NCI-H748 treated with DMSO at 0.1 percent for 48 hours (cell line): ENCODE data around the gene MPV17L.
A peak's percentile ranks its signal among the peaks of the same experiment; 100 is the strongest.
"Not testable (repeated sequence)": the region's sequence is repeated elsewhere in the genome, so short reads cannot be mapped to it uniquely, and the experiment has no call there.

Experiments used
- DNase-seq: peaks from one replicate; lab custom pipeline; 2025; lab: John Stamatoyannopoulos, UW

Gene MPV17L

DNA sequence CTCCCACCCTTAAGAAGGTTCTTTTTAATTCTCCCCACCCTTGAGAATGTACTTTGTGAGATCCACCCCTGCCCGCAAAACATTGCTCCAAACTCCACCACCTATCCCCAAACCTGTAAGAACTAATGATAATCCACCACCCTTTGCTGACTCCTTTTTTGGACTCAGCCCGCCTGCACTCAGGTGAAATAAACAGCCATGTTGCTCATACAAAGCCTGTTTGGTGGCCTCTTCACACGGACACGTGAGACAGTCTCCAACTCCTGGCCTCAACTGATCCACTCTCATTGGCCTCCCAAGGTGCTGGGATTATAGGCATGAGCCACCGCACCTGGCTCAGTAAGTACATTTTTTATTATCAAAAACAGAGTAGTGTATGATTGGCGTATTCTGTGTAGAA lies 13.9 kb downstream of the MPV17L start:
- DNase-seq: not testable (repeated sequence)

DNA sequence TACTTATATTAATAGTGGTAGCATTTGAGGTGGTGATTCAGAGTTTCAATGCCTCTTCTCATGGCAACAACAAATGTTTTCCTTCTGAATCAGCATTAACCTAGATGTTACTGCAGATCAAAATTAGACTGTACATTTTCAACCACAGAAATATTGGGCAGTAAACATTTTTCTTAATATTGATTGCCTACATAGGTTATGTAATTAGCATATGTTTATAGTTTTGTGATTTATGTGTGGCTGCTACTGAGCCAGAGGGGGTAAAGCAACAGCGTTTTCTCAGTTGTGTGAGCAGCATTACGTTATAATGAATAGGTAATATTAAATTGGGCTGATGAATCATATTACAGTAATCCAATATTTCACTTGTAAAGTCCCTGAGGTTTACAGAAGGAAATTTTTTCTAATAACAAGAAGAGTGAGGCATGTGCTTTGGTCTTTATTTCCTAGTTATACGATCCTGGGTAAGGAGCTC lies 20.0 kb downstream of the MPV17L start:
- no peak for DNase-seq

DNA sequence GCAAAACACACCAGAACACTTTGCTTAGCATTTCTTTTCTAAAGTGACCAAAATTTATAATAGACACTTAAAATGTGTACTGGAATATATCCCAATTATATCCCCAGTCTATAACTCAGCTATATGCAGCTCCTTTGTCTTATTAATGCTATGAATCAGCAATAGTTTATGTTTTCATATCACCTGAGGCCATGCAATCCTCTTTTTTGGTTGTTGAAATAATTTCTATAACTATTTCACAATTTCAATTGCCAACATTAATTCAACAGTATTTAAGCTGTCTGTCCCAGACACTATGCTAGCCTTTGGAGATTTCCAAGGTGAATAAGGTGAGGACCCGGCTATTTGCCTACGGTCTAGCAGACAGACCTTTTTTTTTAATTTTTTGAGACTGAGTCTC lies 21.6 kb downstream of the MPV17L start:
- DNase-seq: no peak

DNA sequence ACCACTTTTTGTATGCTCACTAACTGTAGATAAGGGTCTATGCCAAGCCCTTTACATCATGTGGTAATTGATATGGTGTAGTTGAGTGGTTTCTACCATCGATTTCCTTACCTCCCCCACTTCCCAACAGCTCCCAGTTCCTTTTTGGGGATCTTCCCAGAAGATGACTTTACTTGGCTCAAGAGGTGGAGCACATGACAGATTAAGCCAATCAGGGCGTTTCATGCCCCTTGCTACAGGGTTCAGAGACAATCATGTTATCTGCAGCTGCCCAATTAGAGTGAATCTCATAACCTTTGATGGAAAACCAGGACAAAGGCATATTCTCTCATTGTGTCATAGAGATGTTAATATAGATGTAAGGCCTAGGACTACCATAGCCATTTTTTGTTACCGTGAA lies 22.7 kb downstream of the MPV17L start:
- DNase-seq: no peak

DNA sequence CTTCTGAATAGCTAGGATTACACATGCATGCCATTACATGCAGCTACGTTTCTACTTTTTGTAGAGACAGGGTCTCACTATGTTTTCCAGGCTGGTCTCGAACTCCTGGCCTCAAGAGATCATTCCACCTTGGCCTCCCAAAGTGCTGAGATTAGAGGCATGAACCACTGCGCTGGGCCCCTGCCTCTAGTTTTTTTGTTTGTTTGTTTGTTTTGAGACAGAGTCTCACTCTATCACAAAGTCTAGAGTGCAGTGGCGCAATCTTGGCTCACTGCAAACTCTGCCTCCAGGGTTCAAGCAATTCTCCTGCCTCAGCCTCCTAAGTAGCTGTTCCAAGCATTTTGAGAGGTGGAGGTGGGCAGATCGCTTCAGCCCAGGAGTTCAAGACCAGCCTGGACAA lies 26.1 kb downstream of the MPV17L start:
- DNase-seq: not testable (repeated sequence)

DNA sequence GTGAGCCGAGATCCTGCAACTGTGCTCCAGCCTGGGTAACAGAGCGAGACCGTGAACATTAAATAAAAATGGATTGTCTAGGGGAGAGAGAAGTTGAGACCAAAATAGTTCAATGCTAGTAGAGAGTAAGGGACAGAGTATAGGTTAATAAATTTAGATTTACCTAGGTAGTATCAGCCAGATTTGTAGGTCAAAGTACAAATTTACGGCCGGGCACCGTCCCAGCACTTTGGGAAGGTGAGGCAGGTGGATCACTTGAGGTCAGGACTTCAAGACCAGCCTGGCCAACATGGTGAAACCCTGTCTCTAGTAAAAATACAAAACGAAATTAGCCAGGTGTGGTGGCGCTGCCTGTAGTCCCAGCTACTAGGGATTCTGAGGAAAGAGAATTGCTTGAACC lies 26.7 kb downstream of the MPV17L start:
- DNase-seq: no peak

DNA sequence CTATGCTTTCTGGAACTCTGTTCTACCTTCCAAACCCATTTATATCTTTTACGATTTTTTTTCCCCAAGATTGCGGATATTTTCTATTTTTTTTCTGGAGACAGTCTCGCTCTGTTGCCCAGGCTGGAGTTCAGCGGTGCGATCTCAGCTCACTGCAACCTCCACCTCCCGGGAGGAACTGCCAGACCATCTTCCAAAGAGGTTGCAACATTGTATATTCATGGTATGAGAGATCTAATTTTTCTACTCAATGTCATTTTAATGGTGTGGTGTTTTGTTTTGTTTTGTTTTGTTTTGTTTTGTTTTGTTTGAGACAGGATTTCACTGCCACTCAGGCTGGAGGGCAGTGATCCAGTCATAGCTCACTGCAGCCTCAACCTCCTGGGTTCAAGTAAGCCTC lies 30.3 kb downstream of the MPV17L start:
- no peak for DNase-seq

DNA sequence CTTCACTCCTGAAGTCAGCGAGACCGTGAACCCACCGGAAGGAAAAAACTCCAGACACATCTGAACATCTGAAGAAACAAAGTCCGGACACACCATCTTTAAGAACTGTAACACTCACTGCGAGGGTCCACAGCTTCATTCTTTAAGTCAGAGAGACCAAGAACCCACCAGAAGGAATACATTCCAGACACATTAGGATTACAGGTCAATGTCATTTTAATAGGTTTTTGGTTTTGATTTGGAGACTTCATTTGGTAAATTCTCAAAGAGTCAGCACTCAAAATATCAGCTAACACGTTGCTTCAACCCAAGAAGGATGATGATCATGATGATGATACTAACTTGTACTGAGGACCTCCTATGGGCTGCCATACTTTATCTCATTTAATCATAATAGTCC lies 31.2 kb downstream of the MPV17L start:
- DNase-seq: no peak

DNA sequence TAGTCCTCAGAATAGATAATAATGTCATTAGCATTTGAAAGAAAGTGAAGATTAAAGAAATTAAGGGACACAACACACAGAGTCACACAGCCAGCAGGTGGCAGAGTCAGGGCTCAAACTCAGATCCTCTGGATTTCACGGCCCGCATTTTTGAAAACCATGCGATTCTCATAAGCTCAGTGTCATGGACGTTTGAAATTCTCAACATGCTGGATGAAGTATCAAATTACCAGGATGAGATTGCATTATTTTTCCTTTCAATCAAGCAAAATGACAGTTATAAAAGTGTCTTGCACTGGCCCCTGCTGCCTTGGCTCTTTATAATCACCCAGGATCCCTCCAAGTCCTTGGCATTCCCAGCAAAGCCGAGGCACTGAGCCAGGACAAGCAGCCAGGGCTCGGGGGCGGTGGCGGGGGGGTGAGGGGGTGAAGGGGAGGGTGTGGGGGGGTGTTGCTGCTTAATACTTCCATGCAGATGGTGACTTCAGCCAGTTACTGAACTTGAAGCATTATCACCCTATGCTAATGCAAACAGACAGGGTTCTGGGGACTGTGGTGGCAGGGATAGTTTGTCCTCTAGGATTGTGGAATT lies 32.2 kb downstream of the MPV17L start:
- DNase-seq: no peak

DNA sequence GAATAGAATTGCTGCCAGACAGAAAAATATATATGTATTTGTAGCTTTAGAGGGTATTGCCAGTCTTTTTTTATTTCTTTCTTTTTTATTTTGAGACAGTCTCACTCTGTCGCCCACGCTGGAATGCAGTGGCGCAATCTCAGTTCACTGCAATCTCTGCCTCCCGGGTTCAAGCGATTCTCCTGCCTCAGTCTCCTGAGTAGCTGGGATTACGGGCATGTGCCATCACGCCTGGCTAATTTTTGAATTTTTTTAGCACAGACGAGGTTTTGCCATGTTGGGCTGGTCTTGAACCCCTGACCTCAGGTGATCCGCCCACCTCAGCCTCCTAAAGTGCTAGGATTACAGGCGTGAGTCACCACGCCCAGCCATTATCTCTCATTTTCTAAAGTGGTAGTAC lies 35.3 kb downstream of the MPV17L start:
- not testable (repeated sequence) for DNase-seq

DNA sequence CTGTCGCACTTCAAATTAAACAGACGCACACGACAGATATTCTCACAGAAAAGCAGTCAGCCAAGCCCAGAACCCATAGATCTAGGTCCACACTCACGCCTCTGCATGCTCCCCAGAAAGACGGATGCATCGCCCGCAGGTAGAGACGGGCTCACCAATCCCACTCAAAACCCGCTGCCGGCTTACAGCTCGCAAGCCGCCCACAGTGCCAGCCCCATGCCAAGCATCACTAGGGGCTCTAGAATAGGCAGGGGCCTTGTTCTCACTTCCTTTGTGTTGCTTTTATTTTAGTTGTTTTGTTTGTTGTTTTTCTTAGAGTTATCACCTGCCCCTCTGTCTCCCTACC lies 38.5 kb downstream of the MPV17L start:
- no peak for DNase-seq

DNA sequence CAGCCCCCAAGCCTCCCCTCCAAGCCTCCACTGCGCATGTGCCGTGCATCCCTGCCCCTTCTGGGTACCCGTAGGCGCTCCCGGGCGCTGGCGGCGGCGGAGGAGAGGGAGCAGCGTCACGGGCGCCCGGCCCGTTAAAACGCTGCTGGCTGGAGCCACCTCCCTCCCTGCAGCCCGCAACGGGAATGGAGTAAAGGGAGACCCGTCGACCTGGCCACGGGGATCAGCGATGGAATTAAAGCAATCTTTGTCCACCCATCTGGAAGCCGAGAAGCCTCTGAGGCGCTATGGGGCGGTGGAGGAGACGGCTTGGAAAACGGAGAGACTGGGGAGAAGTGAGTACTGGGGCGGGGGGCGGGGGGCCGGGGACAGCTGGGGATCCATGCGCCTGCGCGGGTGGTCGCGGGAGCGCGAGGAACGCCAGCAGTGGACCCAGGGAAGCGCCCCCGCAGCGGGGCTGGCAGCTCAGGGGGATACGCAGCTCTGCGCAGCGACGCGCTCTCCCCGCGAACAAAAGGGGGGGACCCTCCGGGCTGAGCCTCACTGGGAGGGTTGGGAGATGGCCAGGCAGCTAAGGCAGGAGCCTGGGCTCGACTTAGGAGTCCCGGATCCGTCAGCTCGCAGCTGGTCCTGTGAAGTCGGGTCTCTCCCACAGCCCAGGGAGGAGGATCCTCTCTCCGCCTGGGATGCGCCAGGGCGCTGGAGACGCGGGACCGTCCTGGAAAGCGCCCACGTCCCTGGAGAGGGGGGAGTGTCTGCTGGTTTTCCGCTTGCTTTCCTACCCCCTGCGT lies 39.1 kb downstream of the MPV17L start, which contains the start of gene BMERB1:
TSS of gene BMERB1 (plus strand) at position 164 of the 791 bp plus-strand sequence. CDS start at position 230, 66 bp downstream.
- peak; percentile 30 for DNase-seq

DNA sequence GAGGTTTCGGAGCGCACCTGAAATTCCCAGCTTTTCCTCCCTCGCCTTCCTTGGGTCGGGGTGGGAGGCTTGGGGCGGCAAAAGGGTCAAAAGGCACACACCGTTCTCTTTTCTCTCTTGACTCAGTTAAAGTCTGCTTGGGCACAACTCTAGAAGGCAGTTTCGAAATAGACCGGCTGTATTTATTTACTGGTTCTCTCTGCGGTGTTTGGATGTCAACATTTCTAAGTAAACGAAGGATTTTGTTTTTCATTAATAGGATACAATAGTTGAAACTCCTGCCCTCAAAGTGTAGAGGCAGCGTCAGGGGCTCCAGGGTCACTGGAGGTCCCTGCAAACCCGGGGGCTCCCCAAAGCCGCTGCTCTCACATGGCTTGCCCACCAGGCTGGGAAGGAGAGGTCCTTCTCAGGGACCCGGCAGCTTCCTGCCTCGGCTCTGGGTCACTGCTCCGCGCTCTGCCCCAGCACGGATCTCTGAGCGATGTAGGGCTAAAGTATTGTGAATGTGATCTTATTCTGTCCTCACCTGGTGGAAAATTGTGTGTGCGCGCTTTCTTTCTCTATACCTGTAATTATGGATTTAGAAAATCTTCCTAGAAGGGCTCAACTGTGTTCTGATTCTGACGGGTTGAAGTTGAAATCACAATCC lies 39.8 kb downstream of the MPV17L start:
- peak; percentile 21 for DNase-seq

DNA sequence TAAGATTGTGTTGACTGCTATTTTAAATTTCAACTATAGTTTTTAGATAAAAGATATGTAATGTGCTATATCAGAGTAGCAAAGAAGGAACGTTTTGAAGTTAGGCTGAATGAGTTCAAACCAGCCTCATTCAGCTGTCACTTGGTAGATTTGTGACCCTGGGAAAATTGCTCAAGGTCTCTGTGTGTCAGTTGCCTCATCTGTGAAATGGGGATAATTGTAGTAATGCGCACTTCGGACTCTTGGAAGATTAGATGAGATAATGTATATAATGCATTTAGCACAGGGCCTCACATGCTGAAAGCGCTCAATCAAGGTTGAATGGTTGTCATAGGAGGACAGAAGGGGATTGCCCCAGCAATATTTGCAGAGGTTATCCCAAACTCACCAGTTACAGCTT lies 43.5 kb downstream of the MPV17L start:
- DNase-seq: no peak

DNA sequence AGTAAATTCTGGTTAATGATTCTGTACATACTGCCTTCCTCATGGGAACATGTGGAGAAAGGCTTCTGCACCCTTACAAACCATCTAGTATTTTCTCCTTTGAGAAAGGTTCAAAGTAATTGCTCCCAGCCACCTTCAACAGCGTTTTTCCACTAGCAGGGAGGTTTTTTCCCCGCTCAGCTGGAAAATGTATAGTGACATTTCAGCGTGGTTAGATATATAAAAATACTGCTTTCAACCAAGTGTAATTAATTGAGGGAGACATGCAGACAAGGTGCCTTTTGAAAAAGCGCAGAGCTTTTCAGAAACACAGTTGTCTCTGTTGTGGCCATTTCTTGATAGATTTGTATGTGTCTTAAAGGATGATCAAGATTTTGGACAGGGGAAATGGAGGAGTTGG lies 44.0 kb downstream of the MPV17L start:
- no peak for DNase-seq

DNA sequence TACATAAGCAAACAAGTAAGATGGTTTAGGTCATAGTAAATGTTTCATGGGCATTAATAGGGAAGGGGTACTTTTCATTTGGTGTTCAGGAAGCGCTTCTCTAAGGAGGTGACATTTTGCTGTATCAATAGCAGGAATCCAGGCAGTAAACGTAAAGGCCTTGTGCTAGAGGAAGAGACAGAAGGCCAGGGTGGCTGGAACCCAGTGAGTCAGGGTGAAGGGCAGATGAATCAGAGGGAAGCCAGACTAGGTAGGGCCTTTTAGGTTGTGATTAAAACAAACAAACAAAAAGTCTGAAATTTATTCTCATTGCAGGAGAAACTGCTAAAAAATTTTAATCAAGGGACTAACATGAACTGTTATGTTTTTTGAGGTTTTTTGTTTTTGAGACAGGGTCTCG lies 45.3 kb downstream of the MPV17L start:
- no peak for DNase-seq

DNA sequence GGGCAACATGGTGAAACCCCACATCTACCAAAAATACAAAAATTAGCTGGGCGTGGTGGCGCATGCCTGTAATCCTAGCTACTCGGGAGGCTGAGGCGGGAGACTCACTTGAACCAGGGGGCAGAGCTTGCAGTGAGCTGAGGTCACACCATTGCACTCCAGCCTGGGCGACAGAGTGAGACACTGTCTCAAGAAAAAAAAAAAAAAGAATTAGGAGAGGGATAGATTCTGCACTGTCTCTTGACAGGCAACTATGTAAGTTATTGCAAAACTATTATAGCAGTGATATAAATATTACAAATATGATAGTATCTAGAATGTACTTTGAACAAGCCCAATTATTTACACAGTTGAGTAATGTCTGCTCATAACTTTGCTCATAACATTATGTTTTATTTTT lies 46.6 kb downstream of the MPV17L start:
- not testable (repeated sequence) for DNase-seq

DNA sequence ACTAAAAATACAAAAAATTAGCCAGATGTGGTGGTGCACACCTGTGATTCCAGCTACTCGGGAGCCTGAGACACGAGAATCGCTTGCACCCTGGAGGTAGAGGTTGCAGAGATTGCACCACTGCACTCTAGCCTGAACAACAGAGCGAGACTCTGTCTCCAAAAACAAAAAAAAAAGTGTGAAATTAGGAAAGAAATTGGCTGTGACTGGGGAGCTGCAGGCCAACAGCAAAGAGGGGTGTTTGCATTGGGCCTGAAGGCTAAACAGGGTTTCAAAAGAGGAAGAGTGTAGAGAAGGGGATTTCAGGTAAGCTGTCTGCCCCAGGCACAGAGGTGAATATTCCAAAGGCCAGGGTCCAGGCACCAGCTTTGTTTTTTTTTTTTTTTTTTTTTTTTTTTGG lies 48.2 kb downstream of the MPV17L start:
- no peak for DNase-seq

DNA sequence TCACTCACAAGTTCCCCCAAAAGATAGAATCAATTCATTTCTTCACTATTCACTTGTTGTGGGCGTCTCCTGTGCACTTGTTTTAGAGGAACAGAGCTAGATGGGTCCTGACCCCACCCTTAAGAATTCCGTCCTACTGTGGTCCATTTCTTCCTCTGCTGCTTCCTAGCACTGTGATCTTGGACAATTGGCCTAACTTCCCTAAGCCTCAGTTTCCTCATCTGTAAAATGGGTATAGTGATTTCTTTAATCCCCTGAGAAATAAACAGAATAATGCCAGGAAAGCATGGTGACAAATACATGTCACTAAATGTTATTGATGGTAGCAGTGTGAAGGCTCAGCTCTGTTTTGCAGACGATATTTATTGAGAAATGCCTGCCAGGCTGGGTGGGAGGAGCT lies 48.7 kb downstream of the MPV17L start:
- no peak for DNase-seq

DNA sequence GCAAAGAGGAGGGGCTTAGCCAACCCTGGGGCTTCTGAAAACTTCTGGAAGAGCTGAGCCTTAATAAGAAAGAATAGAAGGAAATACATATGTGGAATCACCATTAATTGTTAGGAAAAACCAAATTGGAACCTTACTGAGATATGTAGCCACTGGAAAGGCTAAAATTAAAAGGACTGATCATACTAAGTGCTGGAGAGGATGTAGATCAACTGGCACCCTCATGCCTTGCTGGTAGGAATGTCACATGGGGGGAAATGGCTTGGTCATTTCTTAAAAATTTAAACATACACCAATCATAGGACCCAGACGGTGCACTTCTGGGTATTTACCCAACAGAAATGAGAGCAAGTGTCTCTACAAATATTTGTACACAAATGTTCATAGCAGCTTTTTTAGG lies 49.9 kb downstream of the MPV17L start:
- no peak for DNase-seq

DNA sequence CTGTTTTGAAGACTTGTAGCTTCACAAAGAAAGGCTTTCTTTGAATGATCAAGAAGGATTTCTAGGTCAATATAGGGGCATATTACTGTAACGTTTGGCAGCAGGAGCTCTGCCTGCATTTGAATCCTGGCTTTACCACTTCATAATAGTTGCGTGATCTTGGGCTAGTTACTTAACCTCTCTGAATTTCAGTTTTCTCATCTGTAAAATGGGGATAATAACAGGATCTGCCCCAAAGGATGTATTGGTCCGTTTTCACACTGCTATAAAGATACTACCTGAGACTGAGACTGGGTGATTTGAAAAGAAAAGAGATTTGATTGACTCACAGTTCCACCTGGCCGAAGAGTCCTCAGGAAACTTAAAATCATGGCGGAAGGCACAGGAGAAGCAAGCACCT lies 51.3 kb downstream of the MPV17L start:
- no peak for DNase-seq

DNA sequence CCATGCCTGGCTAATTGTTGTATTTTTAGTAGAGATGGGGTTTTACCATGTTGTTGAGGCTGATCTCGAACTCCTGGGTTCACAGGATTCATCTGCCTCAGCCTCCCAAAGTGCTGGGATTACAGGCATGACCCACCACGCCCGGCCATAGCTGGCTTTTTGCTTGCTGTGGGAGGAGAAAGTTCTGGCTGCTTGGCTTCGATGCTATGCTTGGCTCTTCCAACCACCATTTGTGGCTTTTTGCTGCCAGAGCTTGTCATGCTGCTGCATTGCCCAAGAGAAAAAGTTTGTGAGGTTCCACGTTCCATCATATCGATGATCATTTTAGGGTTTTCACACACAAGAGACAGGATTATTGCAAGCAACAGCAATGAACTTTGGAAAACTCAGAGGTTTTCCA lies 55.1 kb downstream of the MPV17L start:
- DNase-seq: no peak

DNA sequence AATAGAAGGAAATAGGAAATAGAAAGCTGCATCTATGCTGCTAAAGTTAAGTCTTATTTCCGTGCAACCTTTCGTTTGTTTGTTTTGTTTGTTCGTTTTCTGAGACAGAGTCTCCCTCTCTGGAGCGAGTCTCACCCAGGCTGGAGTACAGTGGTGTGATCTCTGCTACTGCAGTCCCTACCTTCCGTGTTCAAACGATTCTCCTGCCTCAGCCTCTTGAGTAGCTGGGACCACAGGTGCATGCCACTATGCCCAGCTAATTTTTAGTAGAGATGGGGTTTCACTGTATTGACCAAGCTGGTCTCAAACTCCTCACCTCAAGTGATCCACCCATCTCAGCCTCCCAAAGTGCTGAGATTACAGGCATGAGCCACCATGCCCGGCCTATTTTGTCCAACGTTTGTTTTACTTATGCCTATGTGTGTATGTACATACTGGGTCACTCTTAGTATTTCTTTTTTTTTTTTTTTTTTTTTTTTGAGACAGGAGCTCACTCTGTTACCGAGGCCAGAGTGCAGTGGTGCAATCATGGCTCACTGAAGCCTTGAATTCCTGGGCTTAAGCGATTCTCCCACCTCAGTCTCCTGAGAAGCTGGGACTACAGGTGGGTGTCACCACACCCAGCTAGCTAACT lies 55.7 kb downstream of the MPV17L start:
- DNase-seq: no peak
